ENCODE data around the gene WDR11. TPM values are rescaled to one million over a fixed set of nuclear protein-coding genes. Genes with fewer than 3 reads are reported as not detected.

The WDR11 gene
- total RNA-seq, 1 experiment from 2014 or later: 48.3 TPM

- POLR2A ChIA-PET: no interaction called here
- intact Hi-C loops (cut with micrococcal nuclease): loop anchor here (5.0 to 10.0 kb wide), 4 partner anchors 126 to 1759 kb away; no protein-coding TSS in a partner anchor
- Histone ChIP-seq H3K27ac (ENCODE audit: low read depth, low read length) (no peak overlapping the region), H3K27me3 (ENCODE audit: insufficient read depth, low read length) (no peaks in the 10 kb centered on the region; the same call in 1 of the 2 replicates), H3K4me3 (replicated peaks in 1 of 2; ENCODE audit: low read depth in 1 of 2, low read length in 2 of 2) (no peak overlapping the region), H3K4me2 (ENCODE audit: low read length) (no peak overlapping the region), H3K79me2 (ENCODE audit: insufficient read depth, low read length) (no peaks in the 10 kb centered on the region), H2AFZ (ENCODE audit: low read depth, low read length, poor library complexity, severe bottlenecking) (no peak overlapping the region), H3K36me3 (ENCODE audit: control insufficient read depth in 1 of 2, insufficient read depth in 2 of 2, low read length in 2 of 2) (no peaks in the 10 kb centered on the region), H3K9me3 (ENCODE audit: control insufficient read depth in 1 of 2, insufficient read depth in 1 of 2, low read depth in 1 of 2, low read length in 2 of 2) (no peaks in the 10 kb centered on the region), H3K9ac (ENCODE audit: low read length) (no peak overlapping the region), H3K4me1 (ENCODE audit: control insufficient read depth in 1 of 2, insufficient read depth in 2 of 2, low read length in 2 of 2) (peaks cover 0 to 18% of the 10 kb centered on the region in 2 experiments; a peak in 3 of 4 replicates), H4K20me1 (ENCODE audit: insufficient read depth) (no peaks in the 10 kb centered on the region), H3K9me2 (ENCODE audit: insufficient read depth) (no peaks in the 10 kb centered on the region)
- RAD21 ChIA-PET (ENCODE audit: low non-redundant PET in 1 of 2, low total read pairs in 2 of 2, uncharacterized antibody in 2 of 2, unreplicated experiment in 2 of 2): no interaction called here
- CTCF ChIA-PET: no interaction called here
- no peak for TF ChIP-seq TCF7L2 (IDR thresholded peaks at IDR 0.05; ENCODE audit: borderline replicate concordance, extremely low read depth, insufficient read depth, insufficient read length)
- TF ChIP-seq, protein P1, sequence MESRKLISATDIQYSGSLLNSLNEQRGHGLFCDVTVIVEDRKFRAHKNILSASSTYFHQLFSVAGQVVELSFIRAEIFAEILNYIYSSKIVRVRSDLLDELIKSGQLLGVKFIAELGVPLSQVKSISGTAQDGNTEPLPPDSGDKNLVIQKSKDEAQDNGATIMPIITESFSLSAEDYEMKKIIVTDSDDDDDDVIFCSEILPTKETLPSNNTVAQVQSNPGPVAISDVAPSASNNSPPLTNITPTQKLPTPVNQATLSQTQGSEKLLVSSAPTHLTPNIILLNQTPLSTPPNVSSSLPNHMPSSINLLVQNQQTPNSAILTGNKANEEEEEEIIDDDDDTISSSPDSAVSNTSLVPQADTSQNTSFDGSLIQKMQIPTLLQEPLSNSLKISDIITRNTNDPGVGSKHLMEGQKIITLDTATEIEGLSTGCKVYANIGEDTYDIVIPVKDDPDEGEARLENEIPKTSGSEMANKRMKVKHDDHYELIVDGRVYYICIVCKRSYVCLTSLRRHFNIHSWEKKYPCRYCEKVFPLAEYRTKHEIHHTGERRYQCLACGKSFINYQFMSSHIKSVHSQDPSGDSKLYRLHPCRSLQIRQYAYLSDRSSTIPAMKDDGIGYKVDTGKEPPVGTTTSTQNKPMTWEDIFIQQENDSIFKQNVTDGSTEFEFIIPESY (IDR thresholded peaks at IDR 0.05; ENCODE audit: extremely low read depth, insufficient replicate concordance, low read length): no peak
- no peak for TF ChIP-seq ZNF274 (IDR thresholded peaks at IDR 0.05; ENCODE audit: low read depth, low read length)
- no peak for TF ChIP-seq SP1 (IDR thresholded peaks at IDR 0.05; ENCODE audit: low read depth)
- no peak for TF ChIP-seq POLR2A (IDR thresholded peaks at IDR 0.05; ENCODE audit: borderline replicate concordance, extremely low read depth, insufficient read depth, insufficient read length)
- no peak for TF ChIP-seq CTCF (IDR thresholded peaks at IDR 0.05 in 2 of 3, conservative IDR thresholded peaks at IDR 0.05 in 1 of 3; ENCODE audit: borderline replicate concordance in 1 of 3, insufficient read depth in 1 of 3, low read depth in 2 of 3, low read length in 2 of 3)
- TF ChIP-seq EZH2 (IDR thresholded peaks at IDR 0.05): no peak
- TF ChIP-seq SIN3A (IDR thresholded peaks at IDR 0.05; ENCODE audit: low read depth): no peak
- BruUV-seq (replicated peaks): no TSS peak
- DNase-seq (ENCODE audit: low read depth, low spot score): no peak
- no peak for ATAC-seq
Measured at GRCh38 chr10:120945801-120946302, 94.7 kb downstream of the WDR11 start.

Data from HCT116 (cell line).